Mesenchymal stem cell (in vitro differentiated cells and primary cell): ENCODE measurements around the gene PRRX2.
A peak's percentile ranks its signal among the peaks of the same experiment; 100 is the strongest.

ENCODE experiments used
- DNase-seq: peaks from one replicate; pipeline ENCODE4 v3.0.0-alpha.2; 2013
- H2AFZ ChIP-seq: one replicate; pipeline ENCODE4 v1.6.1; 2013; ENCODE audit warnings: low read depth, mild to moderate bottlenecking, control low read depth, inconsistent platforms, low read length, moderate library complexity
- H2AK5ac ChIP-seq: 2 replicates; pipeline ENCODE4 v1.6.1; 2013; ENCODE audit warnings: low read length, moderate library complexity, mild to moderate bottlenecking, inconsistent platforms; ENCODE audit not compliant: severe bottlenecking
- H2BK120ac ChIP-seq: one replicate; pipeline ENCODE4 v1.6.1; 2013; ENCODE audit warnings: low read depth, mild to moderate bottlenecking, inconsistent platforms, low read length, moderate library complexity
- H2BK12ac ChIP-seq, 2 experiments: one replicate each; pipeline ENCODE4 v1.6.1; 2013; ENCODE audit warnings: inconsistent platforms in 2 of 2, low read length in 2 of 2, mild to moderate bottlenecking in 2 of 2, moderate library complexity in 2 of 2, control low read depth in 1 of 2
- H2BK15ac ChIP-seq: one replicate; pipeline ENCODE4 v1.6.1; 2013; ENCODE audit warnings: mild to moderate bottlenecking, low read depth, inconsistent platforms; ENCODE audit not compliant: poor library complexity, severe bottlenecking
- H2BK5ac ChIP-seq: 2 replicates; pipeline ENCODE4 v1.6.1; 2013; ENCODE audit warnings: low read depth, mild to moderate bottlenecking, low read length, control low read depth, inconsistent platforms; ENCODE audit not compliant: poor library complexity, severe bottlenecking
- H3K14ac ChIP-seq, 2 experiments: one replicate each; pipeline ENCODE4 v1.6.1; 2013; ENCODE audit warnings: inconsistent platforms in 2 of 2, low read length in 2 of 2, control low read depth in 1 of 2, mild to moderate bottlenecking in 1 of 2, moderate library complexity in 1 of 2
- H3K18ac ChIP-seq, 2 experiments: one replicate each; pipeline ENCODE4 v1.6.1; 2013; ENCODE audit warnings: inconsistent platforms in 2 of 2, low read length in 2 of 2, control low read depth in 1 of 2, low read depth in 1 of 2, mild to moderate bottlenecking in 1 of 2
- H3K23ac ChIP-seq, 2 experiments: one replicate each; pipeline ENCODE4 v1.6.1; 2013; ENCODE audit warnings: inconsistent platforms in 2 of 2, low read length in 2 of 2, mild to moderate bottlenecking in 2 of 2, moderate library complexity in 2 of 2, control low read depth in 1 of 2
- H3K27ac ChIP-seq: 2 replicates; pipeline ENCODE4 v1.5.1; 2013; ENCODE audit warnings: mild to moderate bottlenecking, moderate library complexity, low read length, control low read depth, inconsistent platforms; ENCODE audit not compliant: poor library complexity, severe bottlenecking
- H3K27me3 ChIP-seq, 2 experiments: 2 replicates each; pipeline versions ENCODE4 v1.6.1 to v1.7.0; 2013; ENCODE audit warnings: low read length in 2 of 2, mild to moderate bottlenecking in 2 of 2, moderate library complexity in 2 of 2, control low read depth in 1 of 2, inconsistent platforms in 1 of 2; ENCODE audit not compliant: control insufficient read depth in 1 of 2, insufficient read depth in 1 of 2
- H3K36me3 ChIP-seq, 2 experiments: 2 replicates each; pipeline versions ENCODE4 v1.6.1 to v1.7.0; 2013; ENCODE audit warnings: low read length in 2 of 2, control low read depth in 1 of 2, inconsistent platforms in 1 of 2, low read depth in 1 of 2, mild to moderate bottlenecking in 1 of 2; ENCODE audit not compliant: insufficient read depth in 2 of 2, control insufficient read depth in 1 of 2
- H3K4ac ChIP-seq, 2 experiments: one replicate each; pipeline ENCODE4 v1.6.1; 2013; ENCODE audit warnings: inconsistent platforms in 2 of 2, low read length in 2 of 2, mild to moderate bottlenecking in 2 of 2, moderate library complexity in 2 of 2, control low read depth in 1 of 2, low read depth in 1 of 2
- H3K4me1 ChIP-seq: 2 replicates; pipeline ENCODE4 v1.6.1; 2013; ENCODE audit warnings: low read depth, low read length, control low read depth; ENCODE audit not compliant: control insufficient read depth, insufficient read depth
- H3K4me2 ChIP-seq: 2 replicates; pipeline ENCODE4 v1.6.1; 2013; ENCODE audit warnings: low read length, mild to moderate bottlenecking, inconsistent platforms; ENCODE audit not compliant: poor library complexity, severe bottlenecking
- H3K4me3 ChIP-seq, 2 experiments: 2 replicates each; pipeline versions ENCODE4 v1.5.1 to v1.7.0; 2013; ENCODE audit warnings: low read length in 2 of 2, mild to moderate bottlenecking in 2 of 2, control low read depth in 1 of 2, low read depth in 1 of 2; ENCODE audit not compliant: insufficient read depth in 1 of 2
- H3K79me1 ChIP-seq: replicated peaks from 2 replicates; pipeline ENCODE4 v1.6.1; 2013; ENCODE audit warnings: mild to moderate bottlenecking, control low read depth, low read length, inconsistent platforms; ENCODE audit not compliant: poor library complexity, severe bottlenecking
- H3K9ac ChIP-seq: 2 replicates; pipeline ENCODE4 v1.7.0; 2013; ENCODE audit warnings: mild to moderate bottlenecking, low read length, moderate library complexity
- H3K9me3 ChIP-seq: 2 replicates; pipeline ENCODE4 v1.7.0; 2013; ENCODE audit warnings: mild to moderate bottlenecking, low read length; ENCODE audit not compliant: control insufficient read depth
- H4K8ac ChIP-seq: one replicate; pipeline ENCODE4 v1.6.1; 2013; ENCODE audit warnings: inconsistent platforms, mild to moderate bottlenecking, low read length, moderate library complexity
- H4K91ac ChIP-seq: one replicate; pipeline ENCODE4 v1.6.1; 2013; ENCODE audit warnings: mild to moderate bottlenecking, low read length, inconsistent platforms
- WGBS: methylation state at CpG from one replicate; pipeline ENCODE4 v1.1.7; 2013; ENCODE audit warnings: mixed read lengths; 5-methylcytosine and 5-hydroxymethylcytosine counted together

The PRRX2 gene

GRCh38 chr9:129685220-129685932, 19.9 kb downstream of the PRRX2 start:
- H4K91ac ChIP-seq: no peak overlapping the region

GRCh38 chr9:129685933-129686259, 20.4 kb downstream of the PRRX2 start:
- DNase-seq: no peak
- Histone ChIP-seq H3K14ac (no peak overlapping the region), H3K9me3 (no peaks in the 10 kb centered on the region), H3K23ac (no peak overlapping the region), H4K8ac (no peak overlapping the region), H2BK120ac (no peak overlapping the region), H3K4ac (no peak overlapping the region), H2AFZ (no peak overlapping the region), H3K4me1 (peaks cover 3% of the 10 kb centered on the region), H3K18ac (no peak overlapping the region), H2BK5ac (no peak overlapping the region), H2BK15ac (no peak overlapping the region), H3K27me3 (peaks cover 0 to 22% of the 10 kb centered on the region in 2 experiments), H2BK12ac (no peak overlapping the region), H3K4me2 (no peak overlapping the region), H4K91ac (no peak overlapping the region), H3K79me1 (no peaks in the 10 kb centered on the region), H3K4me3 (no peak overlapping the region), H3K9ac (no peak overlapping the region), H2AK5ac (no peak overlapping the region), H3K27ac (no peak overlapping the region), H3K36me3 (peaks cover 0 to 6% of the 10 kb centered on the region in 2 experiments)
- 68% methylated on average over 3 of the region's 3 CpGs for WGBS

More at GRCh38 chr9:129685220-129685932, 19.9 kb downstream of the PRRX2 start:
- 85% methylated on average over 15 of the region's 15 CpGs for WGBS
- Histone ChIP-seq H3K14ac (no peak overlapping the region), H3K27me3 (peaks cover 0 to 27% of the 10 kb centered on the region in 2 experiments), H3K23ac (no peak overlapping the region), H3K18ac (no peak overlapping the region), H3K36me3 (peaks cover 0 to 6% of the 10 kb centered on the region in 2 experiments), H3K4me3 (no peak overlapping the region), H3K4ac (no peak overlapping the region), H2BK15ac (no peak overlapping the region), H3K27ac (no peak overlapping the region), H2BK5ac (no peak overlapping the region), H3K4me1 (peaks cover 3% of the 10 kb centered on the region), H3K9ac (no peak overlapping the region), H2BK12ac (no peak overlapping the region), H3K79me1 (no peaks in the 10 kb centered on the region), H3K9me3 (no peaks in the 10 kb centered on the region), H3K4me2 (no peak overlapping the region), H4K8ac (no peak overlapping the region), H2BK120ac (no peak overlapping the region), H2AFZ (no peak overlapping the region), H2AK5ac (no peak overlapping the region)
- peak; percentile 35 for DNase-seq

GRCh38 chr9:129686736-129687135, 21.3 kb downstream of the PRRX2 start:
- Histone ChIP-seq H3K4me1 (peaks cover 3% of the 10 kb centered on the region), H2BK5ac (no peak overlapping the region)

GRCh38 chr9:129687391-129687790, 21.9 kb downstream of the PRRX2 start:
- no peak overlapping the region for H4K91ac ChIP-seq
- H3K14ac ChIP-seq: no peak overlapping the region
- H3K9ac ChIP-seq: no peak overlapping the region
- no peak overlapping the region for H2BK5ac ChIP-seq
- no peak for DNase-seq
- H3K4me1 ChIP-seq: peaks cover 3% of the 10 kb centered on the region
- H3K4me2 ChIP-seq: no peak overlapping the region
- no peak overlapping the region for H3K18ac ChIP-seq
- no peak overlapping the region for H2BK120ac ChIP-seq
- H2BK12ac ChIP-seq: no peak overlapping the region
- H2AK5ac ChIP-seq: no peak overlapping the region
- H3K4me3 ChIP-seq: no peak overlapping the region
- H3K23ac ChIP-seq: no peak overlapping the region
- peaks cover 0 to 13% of the 10 kb centered on the region in 2 experiments for H3K27me3 ChIP-seq
- no peaks in the 10 kb centered on the region for H3K9me3 ChIP-seq
- H2BK15ac ChIP-seq: no peak overlapping the region
- no peak overlapping the region for H3K27ac ChIP-seq
- no peak overlapping the region for H2AFZ ChIP-seq
- no peaks in the 10 kb centered on the region for H3K79me1 ChIP-seq
- WGBS: 80% methylated on average over 10 of the region's 10 CpGs
- H4K8ac ChIP-seq: no peak overlapping the region
- H3K4ac ChIP-seq: no peak overlapping the region
- peaks cover 0 to 7% of the 10 kb centered on the region in 2 experiments for H3K36me3 ChIP-seq

More at GRCh38 chr9:129686736-129687135, 21.3 kb downstream of the PRRX2 start:
- Histone ChIP-seq H3K27me3 (peaks cover 0 to 14% of the 10 kb centered on the region in 2 experiments), H3K79me1 (no peaks in the 10 kb centered on the region), H3K4me2 (no peak overlapping the region), H2AK5ac (no peak overlapping the region), H2BK12ac (no peak overlapping the region), H3K9me3 (no peaks in the 10 kb centered on the region), H3K14ac (no peak overlapping the region), H3K4ac (no peak overlapping the region), H3K23ac (no peak overlapping the region), H2AFZ (no peak overlapping the region), H2BK120ac (no peak overlapping the region), H3K4me3 (no peak overlapping the region), H4K91ac (no peak overlapping the region), H2BK15ac (no peak overlapping the region), H3K9ac (no peak overlapping the region), H3K36me3 (peaks cover 0 to 6% of the 10 kb centered on the region in 2 experiments), H4K8ac (no peak overlapping the region), H3K18ac (no peak overlapping the region), H3K27ac (no peak overlapping the region)
- 54% methylated on average over 4 of the region's 9 CpGs for WGBS
- no peak for DNase-seq
